Measurements from ENCODE around the gene PTPRT. TPM values are rescaled to one million over a fixed set of nuclear protein-coding genes. Genes with fewer than 3 reads are reported as not detected.

Gene PTPRT
- total RNA-seq, 1 experiment from 2014 or later = 0.13 TPM

DNA sequence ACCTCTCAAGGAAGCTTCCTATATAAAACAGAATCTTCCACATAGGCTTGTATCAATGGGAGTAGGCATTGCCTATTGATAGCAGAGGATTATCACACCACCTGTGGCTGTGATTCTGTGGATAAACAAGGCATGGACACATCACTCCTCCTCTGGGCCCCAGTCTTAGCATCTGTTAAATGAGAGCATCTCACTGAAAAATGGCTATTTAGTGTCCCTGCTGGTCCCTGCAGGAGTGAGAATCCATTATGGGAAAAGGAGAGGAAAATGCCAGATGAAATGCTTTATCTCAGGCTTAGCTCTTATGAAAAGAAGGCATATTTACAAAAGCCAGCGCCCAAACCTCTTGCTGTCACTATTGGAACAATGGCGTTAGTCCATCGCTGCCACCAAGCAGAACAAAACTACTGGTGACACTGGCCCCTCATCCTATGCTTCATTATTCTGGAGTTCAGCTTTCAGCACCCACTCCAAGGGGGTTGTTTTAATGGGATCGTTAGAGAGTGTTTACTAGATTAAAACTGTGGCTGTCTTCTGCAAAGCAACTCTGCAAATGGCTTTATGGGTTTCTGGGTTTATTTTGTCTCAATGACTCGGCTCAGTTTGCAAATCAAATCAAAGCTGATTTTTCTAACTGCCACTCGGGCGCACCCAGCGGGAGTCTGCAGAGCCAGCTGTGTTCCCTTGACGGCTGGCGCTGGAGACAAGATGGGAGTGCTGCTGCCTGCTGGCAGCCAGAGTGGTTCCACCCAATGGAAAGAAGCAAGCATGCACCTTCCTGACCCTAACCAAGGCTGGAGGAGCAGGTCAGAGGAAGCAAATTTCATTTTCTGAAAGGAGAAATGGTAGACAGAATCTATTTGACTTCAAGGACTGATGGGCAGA is 912.7 kb downstream of the PTPRT start:
- Histone ChIP-seq H3K18ac (ENCODE audit: insufficient read length, low read depth, low read length) (no peak overlapping the region), H3K23me2 (ENCODE audit: insufficient read length, low read depth, low read length, poor library complexity, severe bottlenecking) (no peaks in the 10 kb centered on the region), H4K91ac (ENCODE audit: insufficient read length, low read depth, low read length) (no peak overlapping the region), H2BK120ac (ENCODE audit: low read depth, low read length, poor library complexity, severe bottlenecking) (no peak overlapping the region), H2AK5ac (ENCODE audit: insufficient read length, low read length) (no peak overlapping the region), H3K27ac (ENCODE audit: insufficient read length, low read depth, low read length) (no peak overlapping the region), H4K8ac (replicated peaks; ENCODE audit: insufficient read length, low read depth, low read length) (no peak overlapping the region), H2BK15ac (ENCODE audit: low read depth, low read length) (no peak overlapping the region), H3K79me1 (ENCODE audit: insufficient read depth, low read depth, low read length, poor library complexity, severe bottlenecking) (no peaks in the 10 kb centered on the region), H3K4me2 (ENCODE audit: insufficient read depth, insufficient read length, low read length) (no peak overlapping the region), H2BK12ac (ENCODE audit: insufficient read length, low read depth, low read length) (no peak overlapping the region), H2BK5ac (ENCODE audit: insufficient read length, low read length) (no peak overlapping the region), H4K5ac (ENCODE audit: insufficient read length, low read depth, low read length) (no peak overlapping the region), H2AFZ (ENCODE audit: low read length) (no peak overlapping the region), H3K9me3 (ENCODE audit: control insufficient read depth, low read depth, low read length) (no peaks in the 10 kb centered on the region), H3K4me1 (ENCODE audit: insufficient read depth, low read length) (no peaks in the 10 kb centered on the region), H3K56ac (ENCODE audit: insufficient read length, low read depth, low read length) (no peak overlapping the region), H3K9ac (ENCODE audit: extremely low read depth, insufficient read length, low read length) (no peak overlapping the region), H3K23ac (ENCODE audit: insufficient read length, low read depth, low read length) (no peak overlapping the region), H3K27me3 (ENCODE audit: insufficient read depth, low read length) (no peaks in the 10 kb centered on the region), H3T11ph (ENCODE audit: low read length) (no peak overlapping the region), H3K79me2 (ENCODE audit: insufficient read depth, low read length) (no peaks in the 10 kb centered on the region), H2BK20ac (ENCODE audit: low read depth, low read length, poor library complexity, severe bottlenecking) (no peak overlapping the region), H4K20me1 (ENCODE audit: control insufficient read depth, insufficient read depth, insufficient read length) (no peaks in the 10 kb centered on the region), H3K4ac (ENCODE audit: low read depth, low read length) (no peak overlapping the region), H3K14ac (ENCODE audit: insufficient read depth, low read length) (no peak overlapping the region)
- no CpG with 5 or more reads among the region's 10 CpGs for WGBS (ENCODE audit: extremely low coverage, insufficient read length, low lambda C conversion rate)
- Mint-ChIP-seq H3K4me3 (no peak overlapping the region), H3K27ac (no peak overlapping the region), H3K36me3 (ENCODE audit: insufficient read depth in 1 of 3, low read depth in 3 of 3) (0 out of 7 replicates have a peak, but pooled peaks cover 0 to 8% (median 0%) of the 10 kb centered on the region in 3 experiments), H3K4me1 (peaks cover 38% of the 10 kb centered on the region in 2 experiments), H3K9me3 (peaks cover 0 to 8% of the 10 kb centered on the region in 2 experiments; a peak in 2 of 5 replicates), H3K27me3 (ENCODE audit: low read depth) (peaks cover 7% of the 10 kb centered on the region; the same call in 1 of the 2 replicates)
- DNase-seq = no peak
- TF ChIP-seq, protein P1, sequence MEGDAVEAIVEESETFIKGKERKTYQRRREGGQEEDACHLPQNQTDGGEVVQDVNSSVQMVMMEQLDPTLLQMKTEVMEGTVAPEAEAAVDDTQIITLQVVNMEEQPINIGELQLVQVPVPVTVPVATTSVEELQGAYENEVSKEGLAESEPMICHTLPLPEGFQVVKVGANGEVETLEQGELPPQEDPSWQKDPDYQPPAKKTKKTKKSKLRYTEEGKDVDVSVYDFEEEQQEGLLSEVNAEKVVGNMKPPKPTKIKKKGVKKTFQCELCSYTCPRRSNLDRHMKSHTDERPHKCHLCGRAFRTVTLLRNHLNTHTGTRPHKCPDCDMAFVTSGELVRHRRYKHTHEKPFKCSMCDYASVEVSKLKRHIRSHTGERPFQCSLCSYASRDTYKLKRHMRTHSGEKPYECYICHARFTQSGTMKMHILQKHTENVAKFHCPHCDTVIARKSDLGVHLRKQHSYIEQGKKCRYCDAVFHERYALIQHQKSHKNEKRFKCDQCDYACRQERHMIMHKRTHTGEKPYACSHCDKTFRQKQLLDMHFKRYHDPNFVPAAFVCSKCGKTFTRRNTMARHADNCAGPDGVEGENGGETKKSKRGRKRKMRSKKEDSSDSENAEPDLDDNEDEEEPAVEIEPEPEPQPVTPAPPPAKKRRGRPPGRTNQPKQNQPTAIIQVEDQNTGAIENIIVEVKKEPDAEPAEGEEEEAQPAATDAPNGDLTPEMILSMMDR (conservative IDR thresholded peaks at IDR 0.05) = no peak
